Muscle of arm (tissue), 14 donors: ENCODE measurements around the gene CRB3. TPM values are rescaled to one million over a fixed set of nuclear protein-coding genes. Genes with fewer than 3 reads are reported as not detected.
"Not testable (repeated sequence)": the region's sequence is repeated elsewhere in the genome, so short reads cannot be mapped to it uniquely, and the experiment has no call there.

Experiments
- DNase-seq: peaks from one replicate; pipeline ENCODE4 v3.0.0-alpha.2; 2013
- long read RNA-seq, 11 donors: transcript quantifications; one replicate each; lab custom pipeline, GENCODE V29; 2026
- polyA plus RNA-seq, 12 donors: library from polyadenylated mRNA; unstranded; fragments of 120-200 nt; gene quantifications; one replicate each; pipeline ENCODE4 v1.2.1, GENCODE V29; 2013; ENCODE audit not compliant: insufficient read length in 12 of 12

Gene CRB3
- 10 to 100 TPM in 1 of 12 donors, 1 to 10 TPM in 2, under 1 TPM in 4, not detected in 5; 0.17 to 18.2 (median 0.55) TPM for polyA plus RNA-seq
- long read RNA-seq, donor 1, transcript CRB3-202 (5 exons, 733 nt): minor isoform, 6 of 19 reads
- long read RNA-seq, donor 1, transcript CRB3-204 (4 exons, 1,078 nt): major isoform, 10 of 19 reads
- long read RNA-seq, donor 1, partial matches to known transcripts: 0 of 19 reads
- long read RNA-seq, donor 1, other reads (novel, unspliced or antisense): 0 of 19 reads
- long read RNA-seq, donor 2: 0 reads
- long read RNA-seq, donor 3: 0 reads
- long read RNA-seq, donor 4: 0 reads
- long read RNA-seq, donor 5: 0 reads
- long read RNA-seq, donor 6, partial matches to known transcripts: 5 of 5 reads
- long read RNA-seq, donor 6, other reads (novel, unspliced or antisense): 0 of 5 reads
- long read RNA-seq, donor 7: 0 reads
- long read RNA-seq, donor 8: 0 reads
- long read RNA-seq, donor 9, partial matches to known transcripts: 0 of 1 reads
- long read RNA-seq, donor 9, other reads (novel, unspliced or antisense): 0 of 1 reads
- long read RNA-seq, donor 10, partial matches to known transcripts: 0 of 1 reads
- long read RNA-seq, donor 10, other reads (novel, unspliced or antisense): 0 of 1 reads
- long read RNA-seq, donor 11: 0 reads

- no peak for DNase-seq
Measured at GRCh38 chr19:6464070-6464873, at the start of gene CRB3. TSS of gene CRB3 (plus strand) at chr19:6464271. CDS start at chr19:6464702, 431 bp downstream.

- no peak for DNase-seq
Measured at GRCh38 chr19:6414793-6415590, 49.1 kb upstream of the CRB3 start.

- DNase-seq: no peak
Measured at GRCh38 chr19:6415591-6416190, 48.4 kb upstream of the CRB3 start.

DNA sequence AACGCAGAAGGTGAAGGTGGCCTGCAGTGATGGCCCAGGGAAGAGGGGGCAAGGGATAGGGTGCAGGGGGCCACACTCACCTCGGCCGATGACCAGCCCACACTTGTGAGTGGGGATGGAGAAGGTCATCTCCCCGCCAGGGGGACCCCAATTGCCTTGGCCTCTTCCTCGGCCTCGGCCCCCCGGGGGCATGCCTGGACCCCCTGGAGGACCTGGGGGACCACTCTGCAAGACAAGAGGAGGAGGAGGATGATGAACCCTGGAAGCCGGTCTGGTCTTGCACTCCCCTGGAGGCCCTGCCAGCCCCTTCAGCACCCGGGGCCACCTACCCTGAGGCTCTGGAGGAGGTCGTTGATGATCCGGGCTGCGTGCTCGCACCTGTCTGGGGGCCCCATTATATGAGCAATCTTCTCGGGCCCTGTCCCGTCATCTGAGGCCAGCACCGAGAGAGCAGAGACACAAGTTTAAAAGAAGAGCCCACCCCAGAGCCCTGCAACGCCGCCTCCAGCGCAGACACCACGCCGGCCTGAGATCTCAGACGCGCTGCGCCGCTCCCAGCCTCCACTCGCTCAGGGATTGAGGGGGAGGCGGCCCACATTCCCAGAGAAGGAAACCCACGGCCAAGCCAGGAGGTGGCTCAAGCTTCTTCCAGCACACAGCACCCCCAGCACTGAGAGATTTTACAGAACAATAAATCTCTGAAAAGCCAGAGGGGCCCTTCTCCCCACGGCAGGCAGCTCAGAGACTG is 47.2 kb upstream of the CRB3 start:
- no peak for DNase-seq

DNA sequence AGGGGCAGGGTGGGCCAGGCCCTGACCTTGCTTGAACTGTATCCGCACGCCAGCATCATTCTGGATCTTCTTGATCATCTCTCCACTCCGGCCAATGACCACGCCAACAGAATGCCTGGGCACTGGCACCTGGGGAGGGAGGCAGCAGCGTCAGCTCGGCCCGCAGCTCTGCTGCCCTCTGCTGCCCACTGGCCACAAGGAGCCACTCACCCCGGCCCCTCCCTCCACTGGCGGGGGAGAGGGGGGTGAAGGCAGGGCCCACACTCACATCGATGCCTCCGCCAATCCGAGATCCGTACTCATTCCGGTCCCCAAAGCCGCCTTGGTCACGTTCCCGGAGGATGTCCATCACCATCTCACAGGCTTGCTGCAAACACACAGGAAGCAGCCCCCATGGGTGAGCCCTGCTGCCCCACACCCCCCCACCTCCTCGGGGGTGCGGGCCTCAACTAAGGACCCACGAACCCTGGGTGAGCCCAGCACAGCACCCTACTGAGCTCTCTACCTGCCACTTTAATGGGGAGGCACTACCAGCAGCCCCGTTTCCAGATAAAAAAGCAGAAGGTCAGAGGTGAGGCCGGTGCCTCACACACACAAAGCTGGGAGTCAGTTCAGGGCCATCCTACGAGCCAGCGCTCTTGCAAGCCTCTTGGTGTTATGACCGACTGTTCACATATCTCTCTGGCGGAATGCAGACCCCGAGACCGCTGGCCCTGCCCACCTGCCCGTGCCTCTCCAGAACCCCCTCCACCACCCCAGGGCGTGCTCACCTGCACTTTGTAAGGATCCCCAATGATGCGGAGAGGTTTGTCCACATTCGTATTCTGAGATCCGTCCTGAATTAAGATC is 46.1 kb upstream of the CRB3 start:
- DNase-seq: no peak

DNA sequence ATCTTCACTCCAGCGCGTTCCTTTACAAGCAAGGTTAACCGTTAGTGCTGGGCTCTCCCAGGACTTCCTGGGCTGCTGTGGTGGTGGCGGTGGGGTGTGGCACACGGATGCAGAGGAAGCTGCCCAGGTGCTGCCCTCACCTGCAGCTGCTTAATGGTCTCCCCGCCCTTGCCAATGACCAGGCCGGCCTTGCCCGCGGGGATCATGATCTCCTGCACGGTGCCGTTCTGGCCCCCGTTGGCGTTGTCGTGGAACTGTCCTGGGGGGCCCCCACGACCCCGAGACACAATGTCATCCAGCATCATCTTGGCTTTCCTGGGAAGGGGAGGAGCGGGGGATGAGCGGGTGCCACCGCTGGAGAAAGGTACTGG is 45.5 kb upstream of the CRB3 start:
- DNase-seq: no peak

DNA sequence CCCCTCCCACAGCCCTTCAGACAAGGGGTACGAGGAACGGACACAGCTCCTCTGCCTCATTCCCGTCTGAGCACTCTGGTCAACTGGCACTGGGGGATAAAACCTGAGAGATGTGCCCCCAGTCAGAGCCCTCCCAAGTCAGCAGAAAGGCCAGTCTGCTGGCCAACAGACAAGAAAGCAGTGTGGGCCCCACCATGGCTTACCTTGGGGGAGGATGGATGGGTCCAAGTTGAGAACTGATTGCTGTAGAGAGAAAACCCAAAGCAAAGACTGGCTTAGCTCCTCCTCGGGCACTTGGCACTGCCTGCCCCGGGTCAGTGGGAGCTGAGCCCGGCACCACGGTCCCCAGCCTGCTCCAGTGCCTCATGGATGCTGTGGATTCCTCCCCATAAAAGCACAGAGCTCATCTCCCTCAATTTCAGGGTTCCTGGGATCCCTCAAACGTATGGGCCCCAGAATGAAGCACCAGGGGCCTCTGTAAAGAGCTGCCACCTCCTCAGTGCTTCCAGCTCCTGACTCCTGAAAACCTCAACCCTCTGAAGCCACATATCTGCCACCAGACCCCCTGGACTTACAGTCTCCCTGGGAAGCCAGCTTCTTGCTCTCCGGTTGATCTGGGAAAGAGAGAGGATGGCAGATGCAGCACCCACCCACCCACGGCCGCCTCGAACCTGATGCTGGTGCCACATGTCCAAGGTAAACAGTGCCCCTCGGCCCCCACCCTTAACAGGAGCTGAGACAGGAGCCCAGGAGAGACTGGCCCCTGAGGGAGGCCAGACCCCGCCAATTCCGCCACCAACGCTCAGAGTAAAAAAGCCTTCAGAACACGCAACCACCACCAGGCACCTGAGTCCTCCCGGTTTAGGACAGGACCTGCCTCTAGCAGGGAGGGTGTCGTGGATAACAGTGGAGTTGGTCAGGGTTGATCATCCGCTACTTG is 42.7 kb upstream of the CRB3 start:
- no peak for DNase-seq

DNA sequence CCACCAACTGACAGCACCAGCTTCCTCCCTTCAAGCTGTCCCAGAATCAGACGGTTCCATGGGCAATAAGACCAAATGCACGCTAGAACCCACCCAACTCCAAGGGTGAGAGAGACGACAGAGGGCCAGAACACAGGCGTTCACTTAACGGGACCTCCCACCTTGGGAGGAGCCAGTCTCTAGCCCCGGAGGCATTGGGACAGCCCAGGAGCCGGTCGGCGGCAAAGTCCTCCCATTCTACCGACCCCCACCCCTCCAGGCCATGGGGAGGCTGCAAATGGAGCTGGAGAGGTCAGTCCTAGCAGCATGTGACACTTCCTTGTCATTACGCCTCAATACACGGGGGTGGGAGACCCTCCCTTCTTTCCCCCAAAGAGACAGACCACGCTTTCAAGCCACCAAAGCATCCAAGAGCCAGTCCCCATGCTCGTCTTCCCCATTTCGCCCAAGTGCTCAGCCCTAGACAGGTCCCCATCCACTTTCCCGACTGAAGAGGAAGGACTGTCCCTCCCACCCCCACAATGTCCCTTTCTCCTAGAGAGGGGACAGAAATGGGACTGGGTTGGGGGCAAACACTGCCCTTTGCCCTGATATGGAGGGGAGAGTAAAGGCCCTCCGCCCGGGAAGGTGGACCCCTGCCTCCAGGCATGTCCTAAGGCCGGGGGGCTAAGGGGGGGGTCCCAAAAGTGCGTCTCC is 40.4 kb upstream of the CRB3 start:
- peak; percentile 21 for DNase-seq

DNA sequence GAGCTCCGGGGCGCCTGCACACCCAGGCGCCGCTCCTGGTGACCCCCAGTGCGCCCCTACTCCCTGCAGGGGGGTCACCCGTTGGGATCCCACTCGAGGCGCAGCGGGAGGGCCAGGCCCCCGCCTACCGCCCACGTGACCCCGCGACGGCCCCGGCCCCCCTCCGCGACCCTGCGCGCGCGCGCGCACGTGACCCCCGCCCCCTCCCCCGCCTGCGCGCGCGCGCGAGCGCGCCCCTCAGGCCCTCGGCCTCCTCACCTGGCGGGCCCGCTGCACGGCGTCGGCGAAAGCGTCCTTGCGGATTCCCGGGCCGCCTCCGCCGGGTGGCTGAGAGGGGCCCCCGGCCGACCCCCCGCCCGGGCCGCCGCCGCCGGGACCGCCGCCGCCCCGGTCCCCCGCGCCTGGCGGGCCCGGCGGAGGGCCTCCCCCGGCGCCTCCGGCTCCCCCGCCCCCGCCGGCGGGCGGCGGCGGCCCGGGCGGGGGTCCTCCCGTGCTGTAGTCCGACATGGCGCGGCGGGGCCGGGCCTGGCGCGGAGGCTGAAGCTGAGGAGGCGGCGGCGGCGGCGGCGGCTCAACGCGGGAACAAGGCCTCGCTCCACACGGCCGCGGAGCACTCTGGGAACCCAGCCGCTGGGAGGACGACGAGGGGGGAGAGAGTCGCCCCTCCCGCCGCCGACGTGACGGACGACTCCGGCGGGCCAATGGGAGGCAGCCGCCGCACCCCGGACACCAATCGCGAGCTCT is 39.7 kb upstream of the CRB3 start, which contains the start of gene KHSRP:
TSS of gene KHSRP (minus strand) at position 617 of the 744 bp plus-strand sequence. CDS start at position 507, 110 bp downstream.
- DNase-seq: peak; percentile 18

DNA sequence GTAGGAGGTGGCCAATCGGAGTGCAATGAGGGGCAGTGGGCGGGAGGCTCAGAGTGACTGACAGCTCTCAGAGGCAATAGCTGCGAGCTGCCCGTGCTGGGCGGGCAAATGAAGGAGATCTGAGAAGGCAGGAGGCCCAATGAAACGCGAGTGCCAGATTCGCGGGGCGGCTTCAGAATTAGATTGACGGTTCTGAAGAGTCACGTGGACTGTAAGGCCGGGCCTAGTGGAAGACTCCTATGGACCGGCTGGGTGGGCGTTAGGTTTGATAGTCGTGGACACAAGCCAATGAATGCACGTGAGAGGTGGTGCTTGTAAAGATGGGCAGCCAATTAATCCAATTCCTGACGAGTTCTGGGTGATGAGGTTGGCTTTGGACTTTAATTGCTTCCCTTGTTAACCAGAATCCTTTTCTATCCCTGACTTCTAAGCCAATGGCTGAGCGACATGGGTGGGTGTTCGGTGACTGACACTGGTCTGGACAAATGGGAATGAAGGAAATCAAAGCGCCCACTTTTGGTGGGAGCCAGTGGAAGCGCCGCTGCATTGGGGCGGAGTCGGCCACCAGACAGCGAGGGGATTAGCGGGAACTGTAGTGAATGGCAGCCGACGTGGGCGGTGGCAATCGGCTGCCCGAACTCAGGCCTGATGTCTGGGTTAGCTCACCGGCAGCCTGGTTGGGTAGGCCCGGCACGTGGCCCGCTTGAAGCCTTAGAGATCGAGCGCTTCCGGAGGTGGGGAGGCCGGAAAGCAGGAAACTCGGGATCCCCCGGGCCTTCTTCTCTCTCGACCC is 38.9 kb upstream of the CRB3 start:
- DNase-seq: peak; percentile 100

DNA sequence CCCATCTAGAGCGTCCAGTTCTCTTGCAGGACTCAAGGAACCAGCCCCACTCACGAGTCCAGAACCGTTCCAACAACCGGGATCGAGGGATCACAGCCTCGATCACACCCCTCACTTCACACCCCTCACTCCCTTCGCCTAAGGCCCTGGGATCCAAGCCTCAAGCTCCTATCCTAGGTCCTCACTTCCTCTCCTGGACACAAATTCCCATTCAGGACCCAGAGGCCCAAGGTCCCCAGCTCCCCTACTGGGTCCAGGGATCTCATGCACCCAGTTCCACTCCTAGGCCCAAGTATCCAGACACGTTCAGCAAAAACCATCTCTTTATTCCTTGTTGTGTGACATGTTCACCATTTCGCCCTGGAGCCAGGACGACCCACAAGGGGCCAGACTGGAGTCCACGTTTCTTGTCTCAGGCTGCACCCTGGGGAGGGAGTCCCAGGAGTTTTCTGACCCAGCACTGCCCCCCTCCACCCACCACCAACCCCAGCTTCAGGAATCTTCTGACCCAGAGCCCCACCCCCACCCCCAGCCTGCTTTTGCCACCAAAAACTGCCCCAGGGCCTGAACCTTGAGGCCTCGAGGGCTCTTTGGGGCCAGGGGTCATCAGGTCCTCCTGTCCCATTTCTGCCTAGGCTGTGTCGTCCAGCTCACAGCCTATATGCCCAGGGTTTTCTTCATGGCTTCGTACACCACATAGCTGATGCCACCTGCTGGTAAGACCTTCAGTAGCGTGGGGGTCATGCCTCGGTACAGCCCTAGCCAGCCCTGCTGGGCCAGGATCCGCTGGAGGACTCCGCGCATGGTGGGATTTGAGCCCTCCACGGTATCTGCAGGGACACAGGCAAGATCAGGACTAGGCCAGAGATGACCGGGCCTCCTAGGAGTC is 38.1 kb upstream of the CRB3 start:
- peak; percentile 16 for DNase-seq

- no peak for DNase-seq
Measured at GRCh38 chr19:6427131-6427530, 36.9 kb upstream of the CRB3 start.

DNA sequence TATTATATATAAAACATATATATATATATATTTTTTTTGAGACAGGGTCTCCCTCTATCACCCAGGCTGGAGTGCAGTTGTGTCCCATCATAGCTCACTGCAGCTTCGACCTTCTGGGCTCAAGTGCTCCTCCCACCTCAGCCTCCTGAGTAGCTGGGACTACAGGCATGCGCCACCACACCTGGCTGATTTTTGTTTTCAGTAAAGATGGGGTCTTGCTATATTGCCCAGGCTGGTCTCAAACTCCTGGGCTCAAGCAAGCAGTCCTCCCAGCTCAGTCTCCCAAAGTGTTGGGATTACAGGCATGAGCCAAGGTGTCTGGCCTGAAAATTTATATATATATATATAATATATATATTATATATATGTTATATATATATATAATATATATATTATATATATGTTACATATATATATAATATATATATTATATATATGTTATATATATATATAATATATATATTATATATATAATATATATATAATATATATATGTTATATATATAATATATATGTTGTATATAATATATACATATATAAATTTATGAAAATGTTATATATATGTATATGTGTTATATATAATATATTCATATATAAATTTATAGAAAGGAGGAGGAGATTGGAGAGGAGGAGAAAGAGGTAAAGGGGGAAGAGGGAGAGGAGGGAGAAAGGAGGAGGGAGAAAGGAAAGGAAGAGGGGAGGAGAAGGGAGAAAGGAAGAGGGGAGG is 35.2 kb upstream of the CRB3 start:
- not testable (repeated sequence) for DNase-seq
